Activated T-helper 1 cell treated with anti-CD3 and anti-CD28 coated beads, Interleukin-2, amount 50 U/mL, for 16 hours (primary cell): ENCODE results near the gene EFHD2.
"Not testable (repeated sequence)": the region's sequence is repeated elsewhere in the genome, so short reads cannot be mapped to it uniquely, and the experiment has no call there.

ENCODE experiments used
- DNase-seq, 2 donors: peaks; one replicate each; pipeline ENCODE4 v3.0.0-alpha.2; 2020; ENCODE audit warnings: low read depth in 1 of 2, low spot score in 1 of 2

Gene EFHD2

DNA sequence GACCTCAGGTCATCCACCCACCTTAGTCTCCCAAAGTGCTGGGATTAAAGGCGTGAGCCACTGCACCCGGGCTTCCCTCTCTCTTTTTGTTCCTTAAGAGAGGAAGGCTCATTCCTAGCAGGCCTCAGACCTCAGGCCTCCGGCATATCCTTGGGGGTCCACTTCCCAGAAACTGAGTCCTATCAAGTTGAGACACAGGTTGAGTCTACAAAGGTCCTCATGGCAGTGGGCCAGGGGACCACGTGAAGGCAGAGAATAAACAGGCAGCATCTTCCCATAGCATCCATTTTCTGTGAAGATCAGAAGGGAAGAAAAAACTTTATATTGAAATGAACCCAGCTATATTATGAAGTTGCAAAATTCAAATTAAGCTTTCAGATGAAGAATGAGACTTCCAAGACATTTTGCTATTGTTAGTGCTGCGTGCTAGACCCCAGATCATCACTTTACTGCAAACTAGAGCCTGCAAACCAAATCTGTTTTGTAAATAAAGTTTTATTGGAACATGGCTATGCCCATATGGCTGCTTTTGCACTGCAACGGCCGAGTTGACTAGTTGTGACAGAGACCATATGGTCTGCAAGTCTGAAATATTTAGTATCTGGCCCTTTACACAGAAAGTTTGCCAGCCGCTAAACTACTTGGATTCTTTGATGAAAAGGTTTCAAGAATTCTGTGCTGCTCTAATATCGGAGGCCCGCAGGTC, 43.3 kb downstream of the EFHD2 start:
- no peak for DNase-seq

DNA sequence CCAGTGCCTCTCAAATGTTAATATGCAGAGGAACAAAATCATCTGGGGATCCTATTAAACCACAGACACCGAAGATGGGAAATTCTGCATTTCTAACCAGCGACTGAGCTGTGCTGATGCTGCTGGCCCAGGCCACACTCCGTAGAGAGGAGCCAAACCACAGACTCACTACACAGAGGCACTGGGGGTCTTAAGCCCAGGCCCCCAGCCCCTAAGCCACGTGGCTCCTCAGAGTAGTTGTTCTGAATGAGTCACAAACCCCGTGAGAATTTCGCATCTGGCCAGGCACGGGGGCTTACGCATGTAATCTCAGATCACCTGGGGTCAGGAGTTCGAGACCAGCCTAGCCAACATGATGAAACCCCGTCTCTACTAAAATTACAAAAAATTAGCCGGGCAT, 44.0 kb downstream of the EFHD2 start:
- no peak for DNase-seq

DNA sequence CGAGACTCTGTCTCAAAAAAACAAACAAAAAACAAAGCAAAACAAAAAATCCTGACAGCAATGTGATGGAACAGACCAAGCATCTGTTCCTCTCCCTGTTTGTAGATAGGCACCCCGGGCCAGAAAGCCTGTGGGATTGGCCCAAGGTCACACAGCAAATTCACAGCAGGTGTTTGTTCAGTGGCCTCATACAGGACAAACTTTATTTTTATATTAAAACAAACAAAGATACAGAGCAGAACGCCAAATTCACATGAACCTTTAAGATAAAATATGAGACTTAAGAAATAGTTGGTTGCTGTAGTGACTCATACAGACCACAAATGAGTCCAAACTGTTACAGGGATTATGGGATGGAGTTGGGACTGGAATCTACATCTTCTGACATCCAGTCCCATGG, 44.6 kb downstream of the EFHD2 start:
- no peak for DNase-seq

DNA sequence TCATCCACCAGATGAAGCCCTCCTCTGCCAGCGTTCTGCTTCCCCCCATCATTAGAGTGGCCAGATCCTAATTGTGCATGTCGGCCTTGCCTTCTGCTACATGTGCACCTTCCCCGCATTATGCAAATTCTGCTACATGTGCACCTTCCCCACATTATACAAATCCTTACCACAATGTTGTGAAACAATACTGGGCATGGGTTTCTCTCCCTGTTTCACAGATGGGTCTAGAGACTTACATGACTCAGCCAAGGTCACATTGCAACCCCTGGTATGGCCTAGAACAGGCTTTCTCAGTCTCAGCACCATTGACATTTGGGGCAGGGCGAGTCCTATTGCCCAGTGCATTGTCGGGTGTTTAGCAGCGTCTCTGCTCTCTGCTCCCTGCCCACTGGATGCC, 45.8 kb downstream of the EFHD2 start:
- DNase-seq: no peak

DNA sequence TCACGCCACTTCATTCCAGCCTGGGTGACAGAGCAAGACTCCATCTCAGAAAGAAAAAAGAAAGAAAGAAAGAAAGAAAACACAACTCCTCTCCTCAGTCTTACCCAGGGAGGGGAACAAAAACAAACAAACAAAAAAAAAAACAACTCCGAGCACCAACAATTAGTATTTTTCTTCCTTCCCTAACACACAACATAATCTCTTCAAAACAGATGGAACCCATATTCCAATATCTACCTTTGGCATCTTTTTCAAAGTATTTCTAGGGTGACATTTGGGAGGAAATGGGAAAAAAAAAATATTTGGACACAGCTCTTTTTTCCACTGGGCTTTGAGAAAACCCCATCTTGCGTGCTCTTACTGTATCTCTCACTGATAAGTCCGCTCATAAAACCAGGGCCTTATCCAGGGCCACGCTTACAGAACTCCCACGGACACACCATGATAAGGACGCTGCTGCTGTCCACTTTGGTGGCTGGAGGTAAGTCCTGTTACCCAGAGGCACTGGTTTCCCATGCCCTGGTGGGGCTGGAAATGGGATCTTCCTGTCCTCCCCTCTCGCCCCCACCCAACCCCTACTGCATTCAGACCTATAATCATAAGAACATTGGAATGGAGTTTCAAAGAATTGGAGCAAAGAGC, 46.7 kb downstream of the EFHD2 start, which contains the start of gene CELA2A:
Gene CELA2A (plus strand): TSS at position 420 of the 642 bp plus-strand sequence. CDS start 22 bp downstream, at position 442.
- DNase-seq: no peak

DNA sequence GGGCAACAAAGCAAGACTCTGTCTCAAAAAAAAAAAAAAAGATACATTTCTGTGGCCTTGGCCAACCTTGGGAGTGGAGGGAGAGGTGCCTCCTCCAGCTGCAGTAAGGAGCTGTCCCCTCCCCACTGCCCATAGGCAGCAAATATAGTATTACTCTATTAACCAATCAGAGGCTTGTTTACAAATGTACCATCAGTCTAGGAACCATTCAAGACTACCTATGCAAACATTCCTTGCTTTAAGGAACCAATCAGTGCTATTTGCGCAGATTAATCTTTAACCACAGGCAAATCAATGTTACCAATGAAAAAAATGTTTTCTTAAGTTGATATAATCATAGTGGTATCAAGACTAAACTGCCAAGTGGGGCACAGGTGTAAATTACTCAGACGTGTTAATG, 47.9 kb downstream of the EFHD2 start:
- no peak for DNase-seq

DNA sequence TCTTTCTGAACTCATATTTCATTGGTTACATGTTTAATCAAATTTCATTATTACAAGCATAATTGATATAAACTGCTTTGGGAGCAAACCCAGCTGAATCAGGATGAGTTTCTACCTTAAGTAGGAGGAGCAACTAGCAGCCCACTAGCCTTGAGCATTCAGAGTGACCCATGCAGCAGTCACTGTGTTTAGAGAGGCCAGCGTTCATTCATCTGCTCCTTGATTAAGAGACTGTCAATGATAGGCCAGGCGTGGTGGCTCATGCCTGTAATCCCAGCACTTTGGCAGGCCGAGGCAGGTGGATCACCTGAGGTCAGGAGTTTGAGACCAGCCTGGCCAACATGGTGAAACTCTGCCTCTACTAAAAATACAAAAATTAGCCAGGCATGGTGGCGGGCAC, 48.7 kb downstream of the EFHD2 start:
- DNase-seq: not testable (repeated sequence)

DNA sequence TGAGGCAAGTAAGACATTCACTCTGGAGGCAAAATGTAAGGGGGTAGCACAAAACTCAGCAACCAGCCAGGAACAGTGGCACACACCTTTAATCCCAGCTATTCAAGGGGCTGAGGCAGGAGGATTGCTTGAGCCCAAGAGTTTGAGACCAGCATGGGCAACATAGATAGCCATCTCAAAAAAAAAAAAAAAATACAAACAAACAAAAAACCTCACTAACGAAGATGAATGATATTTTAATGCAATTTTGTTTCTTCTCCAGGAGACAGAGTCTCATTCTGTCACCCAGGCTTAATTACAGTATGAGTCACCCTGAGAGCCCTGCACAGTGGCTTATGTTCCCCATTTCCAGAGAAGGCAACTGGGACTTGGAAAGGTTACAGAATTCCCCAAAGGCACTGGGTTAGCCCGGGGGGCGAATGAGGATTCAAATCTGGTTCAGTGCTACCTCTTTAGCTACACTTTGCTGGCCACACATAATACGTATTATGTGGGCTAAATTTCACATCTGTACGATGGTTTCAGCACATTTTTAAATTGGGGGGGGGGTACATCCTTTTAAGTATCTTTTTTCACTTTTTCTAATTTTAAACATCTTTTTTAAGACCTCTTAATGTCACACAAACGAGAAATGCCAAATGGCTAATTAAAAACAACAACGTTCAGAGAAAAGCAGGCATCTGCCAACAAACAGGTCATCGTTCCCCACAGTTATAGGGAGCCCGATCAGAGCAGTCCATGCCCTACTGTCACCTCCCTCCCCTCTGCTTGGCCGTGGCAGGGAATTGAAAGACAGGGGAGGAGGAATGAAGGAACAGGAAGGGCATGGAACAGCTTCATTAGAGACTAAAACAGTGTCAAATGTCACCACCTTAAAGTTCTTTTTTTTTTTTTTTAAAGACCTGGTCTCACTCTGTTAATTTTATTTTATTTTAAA, 50.4 kb downstream of the EFHD2 start:
- DNase-seq: no peak

DNA sequence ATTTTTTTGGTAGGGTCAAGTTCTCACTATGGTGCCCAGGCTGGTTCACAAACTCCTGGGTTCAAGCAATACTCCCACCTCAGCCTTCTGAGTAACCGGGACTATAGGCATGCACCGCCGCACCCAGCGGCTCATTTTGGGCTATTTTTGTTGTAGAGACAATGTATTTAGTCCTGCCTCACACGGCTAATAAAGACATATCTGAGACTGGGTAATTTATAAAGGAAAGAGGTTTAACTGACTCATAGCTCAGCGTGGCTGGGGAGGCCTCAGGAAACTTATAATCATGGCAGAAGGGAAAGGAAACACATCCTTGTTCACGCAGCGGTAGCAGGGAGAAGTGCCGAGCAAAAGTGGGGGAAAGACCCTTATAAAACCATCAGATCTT, 51.0 kb downstream of the EFHD2 start:
- DNase-seq: no peak

DNA sequence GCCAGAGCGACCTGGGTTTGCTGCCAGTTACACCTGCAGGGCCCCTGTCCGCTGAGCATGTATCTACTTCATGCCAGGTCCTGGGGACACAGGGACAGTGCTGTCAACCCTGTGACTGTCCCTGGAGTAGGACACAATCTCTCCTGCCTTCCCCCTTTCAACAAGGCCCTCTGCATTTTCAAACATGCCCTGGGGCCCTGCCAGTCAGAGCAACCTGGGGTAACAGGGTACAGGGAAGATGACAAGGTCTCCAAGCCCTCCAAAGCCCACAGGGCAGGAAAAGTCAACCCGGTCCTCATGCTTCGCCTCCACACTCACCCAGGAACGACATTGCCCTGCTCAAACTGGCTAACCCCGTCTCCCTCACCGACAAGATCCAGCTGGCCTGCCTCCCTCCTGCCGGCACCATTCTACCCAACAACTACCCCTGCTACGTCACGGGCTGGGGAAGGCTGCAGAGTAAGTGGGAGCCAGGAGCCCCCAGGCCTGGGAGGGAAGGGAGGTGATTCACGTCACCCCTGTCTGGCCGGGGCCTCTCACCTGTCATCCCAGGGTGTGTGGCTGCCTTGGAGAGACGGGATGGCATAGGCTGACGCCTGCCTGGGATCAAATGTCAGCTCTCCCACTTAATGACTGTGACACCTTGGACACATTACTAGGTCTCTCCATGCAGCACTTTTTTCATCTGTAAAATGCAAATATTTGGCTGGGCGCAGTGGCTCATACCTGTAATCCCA, 53.5 kb downstream of the EFHD2 start:
- DNase-seq: not testable (repeated sequence)

DNA sequence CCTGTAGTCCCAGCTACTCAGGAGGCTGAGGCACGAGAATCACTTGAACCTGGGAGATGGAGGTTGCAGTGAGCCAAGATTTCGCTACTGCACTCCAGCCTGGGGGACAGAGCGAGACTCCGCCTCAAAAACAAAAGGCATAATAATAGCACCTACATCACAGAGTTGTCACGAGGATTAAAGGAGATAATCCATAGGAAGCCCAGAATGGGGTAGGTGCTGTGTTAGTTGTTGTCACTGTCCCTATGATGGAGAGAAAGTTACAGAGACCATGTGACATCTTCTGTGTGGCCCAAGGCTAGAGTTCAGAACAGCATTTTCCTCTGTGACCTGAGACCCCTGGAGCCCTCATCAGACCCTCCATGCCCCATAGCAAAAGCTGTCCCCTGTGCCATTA, 54.2 kb downstream of the EFHD2 start:
- DNase-seq: not testable (repeated sequence)

DNA sequence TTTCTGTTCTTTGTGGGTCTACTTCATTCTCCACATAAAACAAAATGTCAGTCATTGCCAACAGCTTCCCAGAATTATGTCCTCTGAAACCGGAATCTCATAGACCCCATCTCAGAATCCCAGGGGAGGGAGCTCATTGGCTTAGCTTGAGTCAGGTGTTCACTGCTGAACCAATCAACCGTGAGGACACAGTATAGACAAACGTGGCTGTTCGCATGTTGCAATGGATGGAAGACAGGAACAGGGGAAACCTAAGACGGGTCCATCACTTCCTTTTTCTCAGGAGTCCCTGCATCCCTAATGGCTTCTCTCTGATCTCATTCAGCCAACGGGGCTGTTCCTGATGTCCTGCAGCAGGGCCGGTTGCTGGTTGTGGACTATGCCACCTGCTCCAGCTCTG, 56.0 kb downstream of the EFHD2 start:
- DNase-seq: no peak

DNA sequence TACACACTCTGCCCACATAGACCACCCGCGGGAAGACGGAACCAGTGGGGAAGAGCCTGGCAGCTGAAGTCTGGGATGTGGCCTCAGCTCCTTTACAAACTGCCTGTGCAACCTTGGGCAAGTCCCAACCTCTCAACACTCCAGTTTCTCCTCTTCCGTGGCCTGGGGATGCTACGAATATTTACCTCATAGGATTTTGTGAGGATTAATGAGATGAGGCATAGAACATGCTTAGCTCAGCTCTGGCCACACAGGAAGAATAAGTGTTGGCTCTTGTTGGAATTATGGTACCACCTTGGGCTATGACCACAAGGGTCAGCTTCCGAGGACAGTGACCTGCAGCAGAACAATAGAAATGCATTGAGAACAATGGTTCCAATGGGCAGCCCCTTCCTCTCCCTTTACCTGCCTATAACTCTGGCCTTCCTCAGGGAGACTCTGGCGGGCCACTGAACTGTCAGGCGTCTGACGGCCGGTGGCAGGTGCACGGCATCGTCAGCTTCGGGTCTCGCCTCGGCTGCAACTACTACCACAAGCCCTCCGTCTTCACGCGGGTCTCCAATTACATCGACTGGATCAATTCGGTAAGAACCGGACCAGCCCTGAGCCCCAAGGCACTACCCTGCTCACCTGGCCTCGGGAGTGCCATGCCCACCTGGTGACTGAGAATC, 57.4 kb downstream of the EFHD2 start:
- DNase-seq: not testable (repeated sequence)

DNA sequence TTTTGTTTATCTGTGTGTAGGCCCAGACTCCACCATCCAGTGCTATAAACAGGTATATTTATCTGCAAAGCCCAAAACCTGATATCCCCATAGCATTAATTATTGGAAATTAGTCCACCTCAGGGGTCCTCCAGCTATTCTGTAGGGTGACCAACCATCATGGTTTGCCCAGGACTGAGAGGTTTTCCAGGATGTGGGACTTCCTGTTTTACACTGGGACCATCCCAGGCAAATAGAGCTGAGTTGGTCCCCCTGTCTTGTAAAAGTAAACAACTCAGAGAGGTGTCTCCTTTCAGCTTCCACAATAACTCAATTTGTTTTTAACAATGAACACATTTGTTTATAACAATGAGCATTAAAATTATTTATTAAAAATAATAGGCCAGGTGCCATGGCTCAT, 58.5 kb downstream of the EFHD2 start:
- no peak for DNase-seq

DNA sequence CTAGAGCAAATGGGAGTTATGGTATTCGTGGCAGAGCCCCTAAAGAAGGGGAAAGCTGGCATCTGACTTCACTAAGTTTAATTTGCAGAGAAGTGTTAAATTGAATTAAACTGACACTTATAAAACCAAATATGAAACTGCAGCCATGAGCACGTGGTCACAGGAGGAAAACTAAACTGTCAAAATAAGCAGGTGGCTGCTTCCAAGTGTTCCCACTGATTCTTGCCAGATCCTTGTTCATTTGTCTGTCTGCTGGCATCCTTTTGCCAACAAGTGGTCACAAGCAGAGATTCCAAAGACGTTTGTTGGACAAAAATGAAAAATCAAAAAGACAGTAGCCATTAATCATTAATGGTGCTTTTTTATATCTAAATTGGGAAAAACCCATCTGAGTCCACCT, 59.7 kb downstream of the EFHD2 start:
- no peak for DNase-seq

DNA sequence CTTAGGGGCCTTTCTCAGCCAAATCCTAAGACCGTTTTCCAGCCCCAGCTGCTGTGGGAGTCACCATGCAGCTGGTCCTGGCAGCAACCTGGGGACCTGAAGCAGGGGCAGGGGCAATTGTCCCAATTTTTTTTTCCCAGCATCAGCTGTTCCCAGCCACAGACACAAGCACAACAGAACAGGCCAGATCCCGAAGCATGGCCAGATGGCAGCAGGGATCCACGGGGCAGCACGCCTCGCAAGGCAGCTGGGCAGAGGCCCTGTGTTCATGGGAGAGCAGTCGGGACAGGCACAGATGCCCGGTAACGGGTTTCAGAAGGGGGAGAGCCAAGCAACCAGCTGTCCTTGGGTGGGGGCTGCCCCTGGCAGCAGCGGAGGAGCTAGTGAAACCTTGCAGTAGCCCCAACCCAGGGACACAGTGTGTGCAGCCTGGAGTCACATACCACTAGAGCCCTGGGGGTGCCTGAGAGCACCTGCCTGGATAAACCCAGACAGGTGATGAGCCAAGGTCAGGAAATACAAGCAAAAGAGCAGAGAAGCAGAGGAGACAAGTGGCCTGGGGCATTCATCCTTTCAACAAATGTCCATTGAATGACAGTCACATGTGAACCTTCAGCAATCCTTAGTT, 60.2 kb downstream of the EFHD2 start:
- DNase-seq: not testable (repeated sequence)

DNA sequence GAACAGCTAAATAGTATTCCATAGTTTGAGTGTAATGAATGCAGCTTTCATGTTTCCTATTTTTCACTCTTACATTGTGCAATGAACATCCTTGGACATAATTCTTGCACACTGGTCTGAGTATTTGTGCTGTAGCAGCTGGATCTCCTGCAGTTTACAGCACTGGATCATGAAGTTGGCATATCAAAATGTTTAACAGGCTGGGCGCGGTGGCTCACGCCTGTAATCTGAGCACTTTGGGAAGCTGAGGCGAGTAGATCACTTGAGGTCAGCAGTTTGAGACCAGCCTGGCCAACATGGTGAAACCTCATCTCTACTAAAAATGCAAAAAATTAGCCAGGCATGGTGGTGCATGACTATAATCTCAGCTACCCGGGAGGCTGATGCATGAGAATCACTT, 61.4 kb downstream of the EFHD2 start:
- DNase-seq: not testable (repeated sequence)

DNA sequence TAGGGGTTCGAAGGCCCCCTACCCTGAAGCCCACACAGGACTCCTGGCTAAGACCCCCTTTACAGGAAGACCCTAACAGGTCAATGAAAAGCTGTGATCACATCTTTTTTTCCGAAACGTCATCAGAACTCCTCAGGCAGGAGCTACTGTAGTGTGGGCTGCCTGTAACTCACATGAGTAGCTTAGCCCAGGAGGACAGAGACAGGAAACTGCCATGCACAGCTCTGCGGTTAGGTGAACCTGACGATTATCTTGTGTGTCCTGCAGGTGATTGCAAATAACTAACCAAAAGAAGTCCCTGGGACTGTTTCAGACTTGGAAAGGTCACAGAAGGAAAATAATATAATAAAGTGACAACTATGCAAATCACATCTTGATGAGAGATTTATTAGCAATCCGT, 62.0 kb downstream of the EFHD2 start:
- not testable (repeated sequence) for DNase-seq

DNA sequence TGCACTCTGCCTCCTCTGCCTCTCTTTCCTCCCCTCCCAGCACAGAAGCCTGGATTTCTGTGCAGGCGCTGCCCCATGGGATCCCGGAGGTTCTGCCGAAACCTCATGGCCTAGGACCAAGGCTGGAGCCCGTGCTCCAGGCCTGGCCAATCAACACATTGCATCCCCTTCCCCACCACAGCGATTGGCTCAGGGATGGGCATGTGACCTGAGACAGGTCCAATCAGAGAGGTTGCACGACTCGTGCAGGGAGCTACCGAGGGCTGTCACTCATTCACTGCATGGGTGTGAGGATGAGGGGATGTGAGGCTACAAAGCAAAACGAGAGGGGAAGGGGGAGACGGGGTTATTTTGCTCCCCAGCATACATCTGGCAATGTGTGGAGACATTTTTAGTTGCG, 62.9 kb downstream of the EFHD2 start:
- no peak for DNase-seq

DNA sequence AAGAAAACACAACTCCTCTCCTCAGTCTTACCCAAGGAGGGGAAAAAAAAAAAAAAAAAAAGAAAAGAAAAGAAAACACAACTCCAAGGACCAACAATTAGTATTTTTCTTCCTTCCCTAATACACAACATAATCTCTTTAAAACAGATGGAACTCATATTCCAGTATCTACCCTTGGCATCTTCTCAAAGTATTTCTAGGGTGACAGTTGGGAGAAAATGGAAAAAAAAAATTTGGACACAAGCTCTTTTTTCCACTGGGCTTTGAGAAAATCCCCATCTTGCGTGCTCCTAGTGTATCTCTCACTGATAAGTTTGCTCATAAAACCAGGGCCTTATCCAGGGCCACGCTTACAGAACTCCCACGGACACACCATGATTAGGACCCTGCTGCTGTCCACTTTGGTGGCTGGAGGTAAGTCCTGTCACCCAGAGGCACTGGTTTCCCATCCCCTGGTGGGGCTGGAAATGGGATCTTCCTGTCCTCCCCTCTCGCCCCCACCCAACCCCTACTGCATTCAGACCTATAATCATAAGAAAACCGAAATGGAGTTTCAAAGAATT, 66.1 kb downstream of the EFHD2 start, which contains the start of gene CELA2B:
Gene CELA2B (plus strand): TSS at position 353 of the 563 bp plus-strand sequence. CDS start 22 bp downstream, at position 375.
- DNase-seq: no peak
